B cell (primary cell): ENCODE data around the gene RABEP1.

ENCODE experiments used
- CTCF ChIP-seq: fragments of 200-600 bp; IDR thresholded peaks from one replicate; pipeline ENCODE4 v1.8.0; 2022; ENCODE audit warnings: antibody characterized with exemption, mild to moderate bottlenecking
- EZH2 ChIP-seq: IDR thresholded peaks from 2 replicates; pipeline ENCODE4 v1.6.1; 2012; ENCODE audit warnings: borderline replicate concordance, low read depth, mild to moderate bottlenecking, moderate library complexity, low read length; ENCODE audit not compliant: insufficient read depth, poor library complexity, severe bottlenecking

GRCh38 chr17:5422505-5422904 is 140.4 kb downstream of the RABEP1 start:
- no peak for TF ChIP-seq CTCF
- no peak for TF ChIP-seq EZH2
